Prostate gland (tissue), 2 donors: ENCODE data around the gene TAS2R5.

ENCODE experiments used
- POLR2A ChIP-seq: fragments of 450-650 bp; IDR thresholded peaks from one replicate; pipeline ENCODE4 v1.6.1; 2016; ENCODE audit warnings: antibody characterized with exemption, mild to moderate bottlenecking
- POLR2AphosphoS5 ChIP-seq: sonication (generic); formaldehyde crosslinking; IDR thresholded peaks from one replicate; pipeline ENCODE4 v1.6.1; 2017; ENCODE audit warnings: antibody characterized with exemption
- TF ChIP-seq, protein P1 (sequence below), 4 experiments: fragments of 200-600 bp in 2 of 4; fragments of 450-650 bp in 2 of 4; sonication (generic) in 2 of 4; IDR thresholded peaks; 1 replicate in 3 of 4; 2 replicates in 1 of 4; pipeline ENCODE4 v1.5.1; 2016 to 2019; ENCODE audit warnings: antibody characterized with exemption in 4 of 4, mild to moderate bottlenecking in 2 of 4, moderate library complexity in 2 of 4

GRCh38 chr7:141820067-141820466, 30.1 kb downstream of the TAS2R5 start:
- TF ChIP-seq, protein P1, sequence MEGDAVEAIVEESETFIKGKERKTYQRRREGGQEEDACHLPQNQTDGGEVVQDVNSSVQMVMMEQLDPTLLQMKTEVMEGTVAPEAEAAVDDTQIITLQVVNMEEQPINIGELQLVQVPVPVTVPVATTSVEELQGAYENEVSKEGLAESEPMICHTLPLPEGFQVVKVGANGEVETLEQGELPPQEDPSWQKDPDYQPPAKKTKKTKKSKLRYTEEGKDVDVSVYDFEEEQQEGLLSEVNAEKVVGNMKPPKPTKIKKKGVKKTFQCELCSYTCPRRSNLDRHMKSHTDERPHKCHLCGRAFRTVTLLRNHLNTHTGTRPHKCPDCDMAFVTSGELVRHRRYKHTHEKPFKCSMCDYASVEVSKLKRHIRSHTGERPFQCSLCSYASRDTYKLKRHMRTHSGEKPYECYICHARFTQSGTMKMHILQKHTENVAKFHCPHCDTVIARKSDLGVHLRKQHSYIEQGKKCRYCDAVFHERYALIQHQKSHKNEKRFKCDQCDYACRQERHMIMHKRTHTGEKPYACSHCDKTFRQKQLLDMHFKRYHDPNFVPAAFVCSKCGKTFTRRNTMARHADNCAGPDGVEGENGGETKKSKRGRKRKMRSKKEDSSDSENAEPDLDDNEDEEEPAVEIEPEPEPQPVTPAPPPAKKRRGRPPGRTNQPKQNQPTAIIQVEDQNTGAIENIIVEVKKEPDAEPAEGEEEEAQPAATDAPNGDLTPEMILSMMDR (IDR thresholded peaks at IDR 0.05): no peak
- no peak for TF ChIP-seq POLR2AphosphoS5
- TF ChIP-seq POLR2A: no peak
